Mesenchymal stem cell (in vitro differentiated cells and primary cell): Measurements from ENCODE around the gene IL4I1.
A peak's percentile ranks its signal among the peaks of the same experiment; 100 is the strongest.

Experiments used
- DNase-seq: peaks from one replicate; pipeline ENCODE4 v3.0.0-alpha.2; 2013
- H2AFZ ChIP-seq: one replicate; pipeline ENCODE4 v1.6.1; 2013; ENCODE audit warnings: low read depth, mild to moderate bottlenecking, control low read depth, inconsistent platforms, low read length, moderate library complexity
- H2AK5ac ChIP-seq: 2 replicates; pipeline ENCODE4 v1.6.1; 2013; ENCODE audit warnings: low read length, moderate library complexity, mild to moderate bottlenecking, inconsistent platforms; ENCODE audit not compliant: severe bottlenecking
- H2BK120ac ChIP-seq: one replicate; pipeline ENCODE4 v1.6.1; 2013; ENCODE audit warnings: low read depth, mild to moderate bottlenecking, inconsistent platforms, low read length, moderate library complexity
- H2BK12ac ChIP-seq, 2 experiments: one replicate each; pipeline ENCODE4 v1.6.1; 2013; ENCODE audit warnings: inconsistent platforms in 2 of 2, low read length in 2 of 2, mild to moderate bottlenecking in 2 of 2, moderate library complexity in 2 of 2, control low read depth in 1 of 2
- H2BK15ac ChIP-seq: one replicate; pipeline ENCODE4 v1.6.1; 2013; ENCODE audit warnings: mild to moderate bottlenecking, low read depth, inconsistent platforms; ENCODE audit not compliant: poor library complexity, severe bottlenecking
- H2BK5ac ChIP-seq: 2 replicates; pipeline ENCODE4 v1.6.1; 2013; ENCODE audit warnings: low read depth, mild to moderate bottlenecking, low read length, control low read depth, inconsistent platforms; ENCODE audit not compliant: poor library complexity, severe bottlenecking
- H3K14ac ChIP-seq, 2 experiments: one replicate each; pipeline ENCODE4 v1.6.1; 2013; ENCODE audit warnings: inconsistent platforms in 2 of 2, low read length in 2 of 2, control low read depth in 1 of 2, mild to moderate bottlenecking in 1 of 2, moderate library complexity in 1 of 2
- H3K18ac ChIP-seq, 2 experiments: one replicate each; pipeline ENCODE4 v1.6.1; 2013; ENCODE audit warnings: inconsistent platforms in 2 of 2, low read length in 2 of 2, control low read depth in 1 of 2, low read depth in 1 of 2, mild to moderate bottlenecking in 1 of 2
- H3K23ac ChIP-seq, 2 experiments: one replicate each; pipeline ENCODE4 v1.6.1; 2013; ENCODE audit warnings: inconsistent platforms in 2 of 2, low read length in 2 of 2, mild to moderate bottlenecking in 2 of 2, moderate library complexity in 2 of 2, control low read depth in 1 of 2
- H3K27ac ChIP-seq: 2 replicates; pipeline ENCODE4 v1.5.1; 2013; ENCODE audit warnings: mild to moderate bottlenecking, moderate library complexity, low read length, control low read depth, inconsistent platforms; ENCODE audit not compliant: poor library complexity, severe bottlenecking
- H3K27me3 ChIP-seq, 2 experiments: 2 replicates each; pipeline versions ENCODE4 v1.6.1 to v1.7.0; 2013; ENCODE audit warnings: low read length in 2 of 2, mild to moderate bottlenecking in 2 of 2, moderate library complexity in 2 of 2, control low read depth in 1 of 2, inconsistent platforms in 1 of 2; ENCODE audit not compliant: control insufficient read depth in 1 of 2, insufficient read depth in 1 of 2
- H3K36me3 ChIP-seq, 2 experiments: 2 replicates each; pipeline versions ENCODE4 v1.6.1 to v1.7.0; 2013; ENCODE audit warnings: low read length in 2 of 2, control low read depth in 1 of 2, inconsistent platforms in 1 of 2, low read depth in 1 of 2, mild to moderate bottlenecking in 1 of 2; ENCODE audit not compliant: insufficient read depth in 2 of 2, control insufficient read depth in 1 of 2
- H3K4ac ChIP-seq, 2 experiments: one replicate each; pipeline ENCODE4 v1.6.1; 2013; ENCODE audit warnings: inconsistent platforms in 2 of 2, low read length in 2 of 2, mild to moderate bottlenecking in 2 of 2, moderate library complexity in 2 of 2, control low read depth in 1 of 2, low read depth in 1 of 2
- H3K4me1 ChIP-seq: 2 replicates; pipeline ENCODE4 v1.6.1; 2013; ENCODE audit warnings: low read depth, low read length, control low read depth; ENCODE audit not compliant: control insufficient read depth, insufficient read depth
- H3K4me2 ChIP-seq: 2 replicates; pipeline ENCODE4 v1.6.1; 2013; ENCODE audit warnings: low read length, mild to moderate bottlenecking, inconsistent platforms; ENCODE audit not compliant: poor library complexity, severe bottlenecking
- H3K4me3 ChIP-seq, 2 experiments: 2 replicates each; pipeline versions ENCODE4 v1.5.1 to v1.7.0; 2013; ENCODE audit warnings: low read length in 2 of 2, mild to moderate bottlenecking in 2 of 2, control low read depth in 1 of 2, low read depth in 1 of 2; ENCODE audit not compliant: insufficient read depth in 1 of 2
- H3K79me1 ChIP-seq: replicated peaks from 2 replicates; pipeline ENCODE4 v1.6.1; 2013; ENCODE audit warnings: mild to moderate bottlenecking, control low read depth, low read length, inconsistent platforms; ENCODE audit not compliant: poor library complexity, severe bottlenecking
- H3K9ac ChIP-seq: 2 replicates; pipeline ENCODE4 v1.7.0; 2013; ENCODE audit warnings: mild to moderate bottlenecking, low read length, moderate library complexity
- H3K9me3 ChIP-seq: 2 replicates; pipeline ENCODE4 v1.7.0; 2013; ENCODE audit warnings: mild to moderate bottlenecking, low read length; ENCODE audit not compliant: control insufficient read depth
- H4K8ac ChIP-seq: one replicate; pipeline ENCODE4 v1.6.1; 2013; ENCODE audit warnings: inconsistent platforms, mild to moderate bottlenecking, low read length, moderate library complexity
- H4K91ac ChIP-seq: one replicate; pipeline ENCODE4 v1.6.1; 2013; ENCODE audit warnings: mild to moderate bottlenecking, low read length, inconsistent platforms
- WGBS: methylation state at CpG from one replicate; pipeline ENCODE4 v1.1.7; 2013; ENCODE audit warnings: mixed read lengths; 5-methylcytosine and 5-hydroxymethylcytosine counted together

Gene IL4I1

GRCh38 chr19:49930483-49931011 is 33.9 kb upstream of the IL4I1 start:
- Histone ChIP-seq H2AK5ac (peak overlapping the region; percentile 8), H3K36me3 (peaks cover 33 to 37% of the 10 kb centered on the region in 2 experiments), H3K4ac (no peak overlapping the region), H2BK15ac (no peak overlapping the region), H3K14ac (no peak overlapping the region), H2BK120ac (no peak overlapping the region), H3K18ac (peak overlapping the region in 1 of 2 experiments; percentile 52), H4K8ac (peak overlapping the region; percentile 3), H2BK12ac (peak overlapping the region in 1 of 2 experiments; percentile 61), H2BK5ac (no peak overlapping the region), H3K79me1 (peaks cover 19% of the 10 kb centered on the region), H3K4me1 (peaks cover 16% of the 10 kb centered on the region), H3K4me2 (peak overlapping the region; percentile 90), H3K9me3 (no peaks in the 10 kb centered on the region), H3K27me3 (no peaks in the 10 kb centered on the region), H3K27ac (no peak overlapping the region), H3K9ac (no peak overlapping the region), H3K4me3 (peak overlapping the region in 1 of 2 experiments; percentile 35), H4K91ac (peak overlapping the region; percentile 89), H3K23ac (no peak overlapping the region), H2AFZ (no peak overlapping the region)
- 75% methylated on average over 15 of the region's 15 CpGs for WGBS
- peak; percentile 12 for DNase-seq

- Histone ChIP-seq H2AK5ac (no peak overlapping the region), H3K9me3 (no peaks in the 10 kb centered on the region), H4K8ac (peak overlapping the region; percentile 91), H4K91ac (peak overlapping the region; percentile 96), H3K4me2 (peak overlapping the region; percentile 90), H3K27ac (peak overlapping the region; percentile 84), H2BK12ac (peak overlapping the region in 1 of 2 experiments; percentile 17), H2AFZ (peak overlapping the region; percentile 59), H3K4ac (peak overlapping the region in 1 of 2 experiments; percentile 29), H2BK5ac (peak overlapping the region; percentile 60), H2BK15ac (no peak overlapping the region), H3K27me3 (no peaks in the 10 kb centered on the region), H3K4me3 (peak overlapping the region; percentile 82 to 98), H3K18ac (peak overlapping the region; percentile 96 to 97), H3K36me3 (peaks cover 37 to 38% of the 10 kb centered on the region in 2 experiments), H2BK120ac (peak overlapping the region; percentile 21), H3K14ac (peak overlapping the region in 1 of 2 experiments; percentile 87), H3K79me1 (peaks cover 21% of the 10 kb centered on the region), H3K23ac (no peak overlapping the region), H3K9ac (peak overlapping the region; percentile 97), H3K4me1 (peaks cover 16% of the 10 kb centered on the region)
- WGBS: 4% methylated on average over 40 of the region's 43 CpGs
- peak; percentile 97 for DNase-seq
Observed at GRCh38 chr19:49929611-49930482, 33.2 kb upstream of the IL4I1 start.

GRCh38 chr19:49929121-49929610 is 32.5 kb upstream of the IL4I1 start, which contains the start of the genes ATF5 and NUP62:
Gene ATF5, plus strand, starts transcription at chr19:49929205. Its CDS starts 1,646 bp downstream, at chr19:49930851.
Gene NUP62, minus strand, starts transcription at chr19:49929504. Its CDS starts 19,697 bp downstream, at chr19:49909807.
- H3K18ac ChIP-seq: peak within 1 kb of the TSS; percentile 96 to 97
- H3K4me2 ChIP-seq: peak within 1 kb of the TSS; percentile 90
- peak within 1 kb of the TSS; percentile 59 for H2AFZ ChIP-seq
- H3K4me3 ChIP-seq: peak within 1 kb of the TSS; percentile 82 to 98
- peak within 1 kb of the TSS; percentile 58 for H2AK5ac ChIP-seq
- H2BK12ac ChIP-seq: peak within 1 kb of the TSS in 1 of 2 experiments; percentile 45
- peaks cover 43 to 45% of the 10 kb centered on the region in 2 experiments for H3K36me3 ChIP-seq
- peak within 1 kb of the TSS; percentile 97 for H2BK5ac ChIP-seq
- H3K27ac ChIP-seq: peak within 1 kb of the TSS; percentile 84
- H3K9ac ChIP-seq: peak within 1 kb of the TSS; percentile 97
- H3K9me3 ChIP-seq: no peaks in the 10 kb centered on the region
- H3K27me3 ChIP-seq: no peaks in the 10 kb centered on the region
- H4K8ac ChIP-seq: peak within 1 kb of the TSS; percentile 99
- peaks cover 21% of the 10 kb centered on the region for H3K79me1 ChIP-seq
- peak within 1 kb of the TSS in 1 of 2 experiments; percentile 57 for H3K23ac ChIP-seq
- peak within 1 kb of the TSS; percentile 87 to 96 for H3K4ac ChIP-seq
- peak; percentile 87 for DNase-seq
- H2BK15ac ChIP-seq: no peak within 1 kb of the TSS
- peak within 1 kb of the TSS in 1 of 2 experiments; percentile 96 for H3K14ac ChIP-seq
- peaks cover 16% of the 10 kb centered on the region for H3K4me1 ChIP-seq
- peak within 1 kb of the TSS; percentile 64 for H2BK120ac ChIP-seq
- H4K91ac ChIP-seq: peak within 1 kb of the TSS; percentile 97
- 1% methylated on average over 47 of the region's 48 CpGs for WGBS
